GM23248 (cell line): ENCODE measurements around the gene TMEM117. TPM values are rescaled to one million over a fixed set of nuclear protein-coding genes. Genes with fewer than 3 reads are reported as not detected.

Source experiments
- DNase-seq: peaks from one replicate; pipeline ENCODE4 v3.0.0-alpha.2; 2015
- H2AFZ ChIP-seq: fragments of 200-600 bp; sonication (generic); 2 replicates; pipeline ENCODE4 v1.6.1; 2016; ENCODE audit warnings: antibody characterized with exemption
- H3F3A ChIP-seq: fragments of 200-600 bp; sonication (generic); 2 replicates; pipeline ENCODE4 v1.6.1; 2016; ENCODE audit warnings: mild to moderate bottlenecking, antibody characterized with exemption, mixed run types; ENCODE audit not compliant: insufficient read depth
- H3K27ac ChIP-seq: fragments of 200-600 bp; sonication (generic); 2 replicates; pipeline ENCODE4 v1.5.1; 2016; ENCODE audit warnings: mild to moderate bottlenecking
- H3K27me3 ChIP-seq: fragments of 200-600 bp; sonication (generic); replicated peaks from 2 replicates; pipeline ENCODE4 v1.6.1; 2016; ENCODE audit warnings: mild to moderate bottlenecking; ENCODE audit not compliant: insufficient read depth
- H3K36me3 ChIP-seq: fragments of 200-600 bp; sonication (generic); 2 replicates; pipeline ENCODE4 v1.6.1; 2016; ENCODE audit warnings: low read depth, mild to moderate bottlenecking
- H3K4me1 ChIP-seq: fragments of 200-600 bp; sonication (generic); 2 replicates; pipeline ENCODE4 v1.6.1; 2016; ENCODE audit warnings: mild to moderate bottlenecking; ENCODE audit not compliant: insufficient read depth
- H3K4me2 ChIP-seq: fragments of 200-600 bp; sonication (generic); one replicate; pipeline ENCODE4 v1.6.1; 2016; ENCODE audit warnings: mild to moderate bottlenecking; ENCODE audit not compliant: unreplicated experiment
- H3K4me3 ChIP-seq: fragments of 200-600 bp; sonication (generic); 2 replicates; pipeline ENCODE4 v1.5.1; 2016; ENCODE audit warnings: mild to moderate bottlenecking
- H3K79me2 ChIP-seq: fragments of 200-600 bp; sonication (generic); 2 replicates; pipeline ENCODE4 v1.6.1; 2016; ENCODE audit warnings: mild to moderate bottlenecking; ENCODE audit not compliant: insufficient read depth
- H3K9ac ChIP-seq: fragments of 200-600 bp; sonication (generic); 2 replicates; pipeline ENCODE4 v1.6.1; 2016; ENCODE audit warnings: mild to moderate bottlenecking
- H3K9me2 ChIP-seq: fragments of 200-600 bp; sonication (generic); 2 replicates; pipeline ENCODE4 v1.6.1; 2016; ENCODE audit warnings: mixed run types, mild to moderate bottlenecking, moderate library complexity; ENCODE audit not compliant: insufficient read depth
- H3K9me3 ChIP-seq: fragments of 200-600 bp; sonication (generic); one replicate; pipeline ENCODE4 v1.6.1; 2017; ENCODE audit warnings: low read depth
- H4K20me1 ChIP-seq: fragments of 200-600 bp; sonication (generic); 2 replicates; pipeline ENCODE4 v1.6.0; 2016; ENCODE audit not compliant: insufficient read depth
- EZH2 ChIP-seq: fragments of 200-600 bp; sonication (generic); IDR thresholded peaks from 2 replicates; pipeline ENCODE4 v1.6.1; 2018; ENCODE audit warnings: antibody characterized with exemption, mild to moderate bottlenecking; ENCODE audit not compliant: insufficient read depth, poor library complexity, severe bottlenecking
- EZH2phosphoT487 ChIP-seq: fragments of 200-600 bp; sonication (generic); IDR thresholded peaks from 2 replicates; pipeline ENCODE4 v1.6.1; 2018; ENCODE audit warnings: antibody characterized with exemption, moderate library complexity, mild to moderate bottlenecking, low read depth; ENCODE audit not compliant: insufficient read depth
- WGBS, 2 experiments: methylation state at CpG; one replicate each; pipeline ENCODE4 v1.1.6; 2015 to 2017; ENCODE audit warnings: low lambda C conversion rate in 2 of 2, low coverage in 1 of 2; ENCODE audit errors: missing lambda C conversion rate in 2 of 2; 5-methylcytosine and 5-hydroxymethylcytosine counted together
- in situ Hi-C: fragments of 300-500 bp; cut with MboI; formaldehyde crosslinking; loops from 2 replicates; pipeline ENCODE4 v1.15.0; 2020
- polyA plus RNA-seq: library from polyadenylated mRNA; unstranded; fragments of >200 nt; fragmentation: Nextera tagmentation; extraction: Ambion mirVana; gene quantifications from 2 replicates; pipeline ENCODE4 v1.2.1, GENCODE V29; 2016
- total RNA-seq: library from RNA; depleted of rRNA; stranded (reverse); fragments of >200 nt; shearing (Covaris generic); gene quantifications from 2 replicates; pipeline ENCODE4 v1.2.3, GENCODE V29; 2014

TMEM117 gene
- total and polyA plus RNA-seq, 2 experiments from 2014 or later = 12.1 to 19.1 TPM

DNA sequence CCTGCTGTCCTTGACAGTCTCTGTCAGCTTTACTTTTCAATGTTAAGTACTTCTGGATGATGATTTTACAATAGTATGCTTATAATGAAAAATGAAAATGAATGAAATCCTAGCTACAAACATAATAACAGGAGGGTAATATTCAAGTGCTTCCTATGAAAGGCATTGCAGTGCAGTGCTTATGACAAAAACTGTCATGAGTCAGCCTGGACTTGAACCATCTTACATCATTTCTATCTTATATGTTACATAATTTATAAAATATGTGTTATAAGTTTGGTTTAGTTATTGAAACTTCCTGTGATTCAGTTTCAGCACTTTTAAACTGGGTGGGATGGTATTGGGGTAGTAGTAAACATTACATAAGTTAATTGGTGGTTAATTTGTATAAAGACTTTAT lies 451.7 kb downstream of the TMEM117 start:
- in situ Hi-C loops = no loop called here
- Histone ChIP-seq H4K20me1 (no peaks in the 10 kb centered on the region), H2AFZ (no peak overlapping the region), H3K27ac (no peak overlapping the region), H3F3A (no peaks in the 10 kb centered on the region; the same call in 1 of the 2 replicates), H3K4me2 (peak overlapping the region; percentile 36), H3K36me3 (no peaks in the 10 kb centered on the region), H3K9me3 (no peaks in the 10 kb centered on the region), H3K27me3 (no peaks in the 10 kb centered on the region), H3K4me1 (peaks cover 26% of the 10 kb centered on the region), H3K9me2 (no peaks in the 10 kb centered on the region), H3K4me3 (no peak overlapping the region), H3K9ac (no peak overlapping the region), H3K79me2 (no peaks in the 10 kb centered on the region)
- DNase-seq = peak; percentile 62
- TF ChIP-seq EZH2phosphoT487 = no peak
- no peak for TF ChIP-seq EZH2

DNA sequence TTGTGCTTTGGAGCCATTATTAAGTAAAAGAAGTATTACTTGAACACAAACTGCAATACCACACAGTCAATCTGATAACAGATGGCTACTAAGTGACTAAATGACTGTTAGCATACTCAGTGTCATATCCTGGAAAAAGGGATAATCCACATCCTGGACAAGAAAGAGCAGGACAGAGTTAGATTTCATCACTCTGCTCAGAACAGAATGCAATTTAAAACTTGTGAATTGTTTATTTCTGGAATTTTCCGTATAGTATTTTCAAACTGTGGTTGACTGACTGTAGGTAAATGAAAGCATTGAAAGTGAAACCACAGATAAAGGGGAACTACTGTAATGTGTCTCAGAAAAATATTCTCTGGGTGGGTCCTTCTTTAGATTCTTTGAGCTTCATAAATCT lies 458.8 kb downstream of the TMEM117 start:
- Histone ChIP-seq H2AFZ (no peak overlapping the region), H3K36me3 (no peaks in the 10 kb centered on the region), H3K27me3 (no peaks in the 10 kb centered on the region), H4K20me1 (no peaks in the 10 kb centered on the region), H3K4me2 (no peak overlapping the region), H3K79me2 (no peaks in the 10 kb centered on the region), H3K9ac (no peak overlapping the region), H3F3A (no peaks in the 10 kb centered on the region), H3K4me1 (no peaks in the 10 kb centered on the region), H3K9me3 (peaks cover 3% of the 10 kb centered on the region), H3K27ac (no peak overlapping the region), H3K9me2 (no peaks in the 10 kb centered on the region), H3K4me3 (no peak overlapping the region)
- WGBS, 2 experiments = 86% methylated on average over 1 of the region's 1 CpG
- no peak for DNase-seq
- in situ Hi-C loops = no loop called here
- TF ChIP-seq EZH2phosphoT487 (no peak), EZH2 (no peak)

GRCh38 chr12:44295958-44296623 lies 460.2 kb downstream of the TMEM117 start:
- TF ChIP-seq EZH2phosphoT487 (no peak), EZH2 (no peak)
- Histone ChIP-seq H4K20me1 (no peaks in the 10 kb centered on the region), H3K79me2 (no peaks in the 10 kb centered on the region), H3K27me3 (no peaks in the 10 kb centered on the region), H3K27ac (no peak overlapping the region), H3F3A (no peaks in the 10 kb centered on the region), H3K9me3 (peaks cover 3% of the 10 kb centered on the region), H3K9me2 (no peaks in the 10 kb centered on the region), H3K4me1 (no peaks in the 10 kb centered on the region), H3K36me3 (no peaks in the 10 kb centered on the region), H3K4me3 (no peak overlapping the region), H3K9ac (no peak overlapping the region), H2AFZ (no peak overlapping the region), H3K4me2 (no peak overlapping the region)
- in situ Hi-C loops = no loop called here
- DNase-seq = no peak
- 39 to 53% methylated on average over 4 of the region's 4 CpGs for WGBS, 2 experiments

- in situ Hi-C loops = no loop called here
- peaks cover 3% of the 10 kb centered on the region for H3K9me3 ChIP-seq
Measured at GRCh38 chr12:44296624-44297197, 460.8 kb downstream of the TMEM117 start.

More at GRCh38 chr12:44296624-44297197, 460.8 kb downstream of the TMEM117 start:
- Histone ChIP-seq H3K9ac (no peak overlapping the region), H3K4me3 (no peak overlapping the region), H3K27me3 (no peaks in the 10 kb centered on the region), H3K36me3 (no peaks in the 10 kb centered on the region), H3K79me2 (no peaks in the 10 kb centered on the region), H3K4me1 (no peaks in the 10 kb centered on the region), H3K4me2 (no peak overlapping the region), H3K9me2 (no peaks in the 10 kb centered on the region), H4K20me1 (no peaks in the 10 kb centered on the region), H3K27ac (no peak overlapping the region), H3F3A (no peaks in the 10 kb centered on the region), H2AFZ (no peak overlapping the region)
- TF ChIP-seq EZH2phosphoT487 (no peak), EZH2 (no peak)
- WGBS, 2 experiments = 70 to 76% methylated on average over 4 of the region's 4 CpGs
- DNase-seq = no peak
